Neural crest cell (in vitro differentiated cells): ENCODE measurements around the gene CFAP61. TPM values are rescaled to one million over a fixed set of nuclear protein-coding genes. Genes with fewer than 3 reads are reported as not detected.

Experiments
- DNase-seq: peaks from one replicate; pipeline ENCODE4 v3.0.0; 2021; ENCODE audit warnings: low read depth, mixed read lengths, low spot score
- H3K27ac Mint-ChIP-seq: one replicate; pipeline ENCODE4 v1.8.0; 2021; ENCODE audit warnings: mild to moderate bottlenecking, mixed read lengths; ENCODE audit not compliant: unreplicated experiment
- H3K27me3 Mint-ChIP-seq: 2 replicates; pipeline ENCODE4 v1.8.0; 2021; ENCODE audit warnings: low read depth, mild to moderate bottlenecking, mixed read lengths
- H3K36me3 Mint-ChIP-seq: 2 replicates; pipeline ENCODE4 v1.8.0; 2021; ENCODE audit warnings: low read depth, mild to moderate bottlenecking, mixed read lengths
- H3K4me1 Mint-ChIP-seq: 2 replicates; pipeline ENCODE4 v1.8.0; 2021; ENCODE audit warnings: mixed read lengths
- H3K4me3 Mint-ChIP-seq: one replicate; pipeline ENCODE4 v1.8.0; 2021; ENCODE audit warnings: mild to moderate bottlenecking, mixed read lengths
- H3K9me3 Mint-ChIP-seq: 2 replicates; pipeline ENCODE4 v1.8.0; 2021; ENCODE audit warnings: mixed read lengths
- total RNA-seq: library from RNA; stranded (reverse); gene quantifications from 2 replicates; pipeline ENCODE4 v1.2.1, GENCODE V29; 2021
- TF ChIP-seq, protein P1 (sequence below): fragments of 200-600 bp; sonication (generic); conservative IDR thresholded peaks from 2 replicates; pipeline ENCODE4 v1.5.0; 2021; ENCODE audit warnings: antibody characterized with exemption, mild to moderate bottlenecking

Gene CFAP61
- total RNA-seq, 1 donor from 2014 or later = 1.9 TPM

- Mint-ChIP-seq H3K36me3 (no peaks in the 10 kb centered on the region), H3K4me1 (peaks cover 34% of the 10 kb centered on the region), H3K27me3 (peaks cover 83% of the 10 kb centered on the region), H3K4me3 (peak overlapping the region; percentile 88), H3K27ac (no peak overlapping the region), H3K9me3 (no peaks in the 10 kb centered on the region)
- TF ChIP-seq, protein P1, sequence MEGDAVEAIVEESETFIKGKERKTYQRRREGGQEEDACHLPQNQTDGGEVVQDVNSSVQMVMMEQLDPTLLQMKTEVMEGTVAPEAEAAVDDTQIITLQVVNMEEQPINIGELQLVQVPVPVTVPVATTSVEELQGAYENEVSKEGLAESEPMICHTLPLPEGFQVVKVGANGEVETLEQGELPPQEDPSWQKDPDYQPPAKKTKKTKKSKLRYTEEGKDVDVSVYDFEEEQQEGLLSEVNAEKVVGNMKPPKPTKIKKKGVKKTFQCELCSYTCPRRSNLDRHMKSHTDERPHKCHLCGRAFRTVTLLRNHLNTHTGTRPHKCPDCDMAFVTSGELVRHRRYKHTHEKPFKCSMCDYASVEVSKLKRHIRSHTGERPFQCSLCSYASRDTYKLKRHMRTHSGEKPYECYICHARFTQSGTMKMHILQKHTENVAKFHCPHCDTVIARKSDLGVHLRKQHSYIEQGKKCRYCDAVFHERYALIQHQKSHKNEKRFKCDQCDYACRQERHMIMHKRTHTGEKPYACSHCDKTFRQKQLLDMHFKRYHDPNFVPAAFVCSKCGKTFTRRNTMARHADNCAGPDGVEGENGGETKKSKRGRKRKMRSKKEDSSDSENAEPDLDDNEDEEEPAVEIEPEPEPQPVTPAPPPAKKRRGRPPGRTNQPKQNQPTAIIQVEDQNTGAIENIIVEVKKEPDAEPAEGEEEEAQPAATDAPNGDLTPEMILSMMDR = no peak
- DNase-seq = no peak
Observed at GRCh38 chr20:20366551-20366875, 314.2 kb downstream of the CFAP61 start.

DNA sequence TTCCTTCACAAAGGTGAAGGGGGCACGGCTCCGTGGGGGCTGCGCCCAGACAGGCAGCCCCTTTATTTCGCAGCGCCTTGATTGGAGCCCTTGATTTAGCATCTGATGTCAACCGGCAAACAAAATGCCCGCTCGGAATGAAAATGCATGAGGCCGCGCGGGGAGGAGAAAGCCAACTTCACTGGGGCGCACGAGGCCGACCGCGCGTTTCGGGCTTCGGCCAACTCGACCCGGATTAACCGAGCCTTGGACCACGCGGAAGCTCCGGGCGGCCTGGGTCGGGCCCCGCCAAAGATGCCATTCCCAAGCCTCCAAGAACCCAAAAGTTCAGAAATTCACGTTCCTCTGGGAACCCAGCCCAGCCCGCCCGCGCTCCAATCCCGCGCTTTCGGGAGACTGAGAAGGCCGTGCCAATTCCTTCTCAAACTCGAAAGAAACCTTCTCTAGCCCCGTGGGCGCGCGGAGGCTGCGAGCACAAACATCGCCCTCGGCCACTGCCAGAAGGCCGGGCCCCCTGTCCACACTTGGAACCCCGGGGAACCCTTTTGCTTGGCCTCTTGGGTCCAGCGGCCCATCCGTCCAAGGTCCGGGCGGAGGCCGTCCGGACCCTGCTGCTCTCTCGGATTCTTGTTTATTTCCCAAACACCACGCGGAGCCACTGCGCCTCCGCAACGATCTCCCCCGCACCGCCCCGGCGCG, 314.7 kb downstream of the CFAP61 start:
- Mint-ChIP-seq H3K36me3 (no peaks in the 10 kb centered on the region), H3K4me3 (peak overlapping the region; percentile 88), H3K9me3 (no peaks in the 10 kb centered on the region), H3K27me3 (peaks cover 83% of the 10 kb centered on the region), H3K27ac (no peak overlapping the region), H3K4me1 (peaks cover 34% of the 10 kb centered on the region)
- DNase-seq = peak; percentile 47
- TF ChIP-seq, protein P1 = no peak

DNA sequence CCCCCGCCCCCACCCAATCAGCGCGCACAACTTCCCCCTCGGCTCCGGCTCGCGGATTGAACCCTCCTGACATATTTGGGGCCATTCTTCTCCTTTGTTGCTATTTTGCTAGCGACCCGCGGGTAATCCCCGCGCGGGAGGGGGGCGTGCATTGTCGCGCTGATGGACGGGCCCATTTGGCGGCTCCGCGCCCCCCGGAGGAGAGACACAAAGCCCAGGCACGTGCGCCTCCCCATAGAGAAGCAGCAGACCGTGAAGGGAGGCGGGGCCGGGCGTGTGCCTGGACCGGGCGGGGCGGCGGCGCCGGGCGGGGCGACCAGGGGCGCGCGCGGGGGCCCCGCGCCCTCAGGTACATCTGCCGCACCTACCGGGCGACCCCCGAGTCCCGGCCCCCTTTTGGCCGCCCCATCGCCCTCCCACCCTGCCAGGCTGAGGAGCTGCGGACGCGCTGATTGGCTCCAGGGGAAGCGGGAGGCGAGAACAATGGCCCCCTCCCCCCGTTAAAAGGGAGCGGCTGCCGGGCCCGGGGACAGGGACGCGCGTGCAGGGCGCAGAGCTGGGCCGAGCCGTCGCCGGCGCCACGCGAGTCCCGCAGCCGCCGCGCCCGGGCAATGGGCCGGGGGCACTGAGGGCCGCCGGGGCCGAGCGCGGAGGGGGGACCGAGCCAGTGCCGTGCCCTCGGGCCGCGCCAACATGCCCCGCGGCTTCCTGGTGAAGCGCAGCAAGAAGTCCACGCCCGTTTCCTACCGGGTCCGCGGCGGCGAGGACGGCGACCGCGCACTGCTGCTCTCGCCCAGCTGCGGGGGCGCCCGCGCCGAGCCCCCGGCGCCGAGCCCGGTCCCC, 315.5 kb downstream of the CFAP61 start, which contains the start of gene INSM1:
Gene INSM1, plus strand, starts transcription at position 530 of the 843 bp plus-strand sequence. Its CDS starts 164 bp downstream, at position 694.
- H3K27ac Mint-ChIP-seq = no peak within 1 kb of the TSS
- TF ChIP-seq, protein P1 = no peak
- peak within 1 kb of the TSS; percentile 88 for H3K4me3 Mint-ChIP-seq
- H3K9me3 Mint-ChIP-seq = no peaks in the 10 kb centered on the region
- H3K27me3 Mint-ChIP-seq = peaks cover 83% of the 10 kb centered on the region
- DNase-seq = peak; percentile 36
- H3K36me3 Mint-ChIP-seq = no peaks in the 10 kb centered on the region
- H3K4me1 Mint-ChIP-seq = peaks cover 29% of the 10 kb centered on the region

GRCh38 chr20:20368418-20369249, 316.3 kb downstream of the CFAP61 start:
- TF ChIP-seq, protein P1 = no peak
- Mint-ChIP-seq H3K36me3 (no peaks in the 10 kb centered on the region), H3K27ac (no peak overlapping the region), H3K4me1 (peaks cover 23% of the 10 kb centered on the region), H3K27me3 (peaks cover 83% of the 10 kb centered on the region), H3K9me3 (no peaks in the 10 kb centered on the region), H3K4me3 (no peak overlapping the region)
- DNase-seq = no peak
